PC-9 (cell line): ENCODE results near the gene RYR3. TPM values are rescaled to one million over a fixed set of nuclear protein-coding genes. Genes with fewer than 3 reads are reported as not detected.

Experiments used
- BruUV-seq: library from RNA; stranded (reverse); fragments of 400-500 nt; replicated peaks from 2 replicates; lab custom pipeline; 2021; lab: Mats Ljungman, UMichigan
- CTCF ChIA-PET: fragments of 300-600 bp; sonication (Branson Sonifier 250); formaldehyde crosslinking; loops from one replicate; lab custom pipeline; 2022; ENCODE audit warnings: antibody characterized with exemption; lab: Charles Lee
- POLR2A ChIA-PET: fragments of 300-600 bp; sonication (Branson Sonifier 250); formaldehyde crosslinking; loops from one replicate; lab custom pipeline; 2022; ENCODE audit warnings: antibody characterized with exemption; ENCODE audit not compliant: unreplicated experiment; lab: Charles Lee
- DNase-seq, 2 experiments: peaks; one replicate each; pipeline versions ENCODE4 v3.0.0 to v3.0.0-alpha.2; 2015 to 2022; ENCODE audit warnings: mixed read lengths in 1 of 2
- H2AFZ ChIP-seq: fragments of 200-600 bp; sonication (generic); 2 replicates; pipeline ENCODE4 v1.8.1; 2017; ENCODE audit warnings: antibody characterized with exemption
- H3F3A ChIP-seq: fragments of 200-600 bp; sonication (generic); 2 replicates; pipeline ENCODE4 v1.8.1; 2017; ENCODE audit warnings: antibody characterized with exemption, mild to moderate bottlenecking, low read depth; ENCODE audit not compliant: insufficient read depth
- H3K27ac ChIP-seq: fragments of 200-600 bp; sonication (generic); 2 replicates; pipeline ENCODE4 v1.6.1; 2016; ENCODE audit warnings: mixed run types
- H3K27me3 ChIP-seq: fragments of 200-600 bp; sonication (generic); 2 replicates; pipeline ENCODE4 v1.6.1; 2016; ENCODE audit warnings: low read depth, mixed run types; ENCODE audit not compliant: insufficient read depth
- H3K36me3 ChIP-seq: fragments of 200-600 bp; sonication (generic); 2 replicates; pipeline ENCODE4 v1.6.1; 2016; ENCODE audit warnings: low read depth, mixed run types
- H3K4me1 ChIP-seq: fragments of 200-600 bp; sonication (generic); replicated peaks from 2 replicates; pipeline ENCODE4 v1.6.1; 2016; ENCODE audit warnings: mixed run types; ENCODE audit not compliant: insufficient read depth
- H3K4me2 ChIP-seq: fragments of 200-600 bp; sonication (generic); 2 replicates; pipeline ENCODE4 v1.6.1; 2017; ENCODE audit warnings: mixed run types
- H3K4me3 ChIP-seq: fragments of 200-600 bp; sonication (generic); 2 replicates; pipeline ENCODE4 v1.6.1; 2016; ENCODE audit warnings: mixed run types
- H3K79me2 ChIP-seq: fragments of 200-600 bp; sonication (generic); 2 replicates; pipeline ENCODE4 v1.6.1; 2017; ENCODE audit warnings: low read depth, mixed run types
- H3K9me2 ChIP-seq: fragments of 200-600 bp; sonication (generic); 2 replicates; pipeline ENCODE4 v1.8.1; 2017; ENCODE audit warnings: mild to moderate bottlenecking; ENCODE audit not compliant: insufficient read depth
- H3K9me3 ChIP-seq: fragments of 200-600 bp; sonication (generic); 2 replicates; pipeline ENCODE4 v1.8.1; 2016; ENCODE audit warnings: low read depth; ENCODE audit not compliant: insufficient read depth
- H4K20me1 ChIP-seq: fragments of 200-600 bp; sonication (generic); 2 replicates; pipeline ENCODE4 v1.8.1; 2017; ENCODE audit not compliant: insufficient read depth
- CTCF ChIP-seq: fragments of 200-600 bp; sonication (generic); conservative IDR thresholded peaks from 2 replicates; pipeline ENCODE4 v1.6.1; 2017; ENCODE audit warnings: mixed run types, antibody characterized with exemption, mild to moderate bottlenecking, moderate library complexity
- EZH2 ChIP-seq: fragments of 200-600 bp; sonication (generic); IDR thresholded peaks from 2 replicates; pipeline ENCODE4 v1.8.0; 2017; ENCODE audit warnings: antibody characterized with exemption, low read depth
- intact Hi-C: fragments of 100-400 bp; cut with micrococcal nuclease; formaldehyde crosslinking; loops from one replicate; pipeline ENCODE4 v1.10.0; 2022; ENCODE audit not compliant: unreplicated experiment
- total RNA-seq: library from RNA; stranded (reverse); gene quantifications from 2 replicates; pipeline ENCODE4 v1.2.3, GENCODE V29; 2021

Gene RYR3
- total RNA-seq, 1 experiment from 2014 or later: 0.15 TPM

GRCh38 chr15:33644304-33644703, 333.5 kb downstream of the RYR3 start:
- no peaks in the 10 kb centered on the region for H3K9me3 ChIP-seq
- no TSS peak for BruUV-seq
- no peaks in the 10 kb centered on the region for H3K36me3 ChIP-seq
- no peak overlapping the region for H3K4me2 ChIP-seq
- CTCF ChIA-PET: no interaction called here
- intact Hi-C loops: no loop called here
- H4K20me1 ChIP-seq: no peaks in the 10 kb centered on the region
- H3K27me3 ChIP-seq: peaks cover 12% of the 10 kb centered on the region; the same call in 1 of the 2 replicates
- POLR2A ChIA-PET: no interaction called here
- no peaks in the 10 kb centered on the region for H3K4me1 ChIP-seq
- H2AFZ ChIP-seq: no peak overlapping the region
- H3K9me2 ChIP-seq: no peaks in the 10 kb centered on the region
- H3F3A ChIP-seq: no peaks in the 10 kb centered on the region
- no peaks in the 10 kb centered on the region for H3K79me2 ChIP-seq
- no peak for TF ChIP-seq EZH2
- TF ChIP-seq CTCF: no peak
- H3K4me3 ChIP-seq: no peak overlapping the region
- H3K27ac ChIP-seq: no peak overlapping the region
- no peak for DNase-seq

- no peaks in the 10 kb centered on the region for H3K79me2 ChIP-seq
- intact Hi-C loops: no loop called here
- TF ChIP-seq CTCF (no peak), EZH2 (no peak)
- no peak overlapping the region for H3K4me3 ChIP-seq
- no TSS peak for BruUV-seq
- peaks cover 10% of the 10 kb centered on the region; the same call in 1 of the 2 replicates for H3K27me3 ChIP-seq
- ChIA-PET POLR2A (no interaction called here), CTCF (no interaction called here)
- H3K9me2 ChIP-seq: no peaks in the 10 kb centered on the region
- H3K27ac ChIP-seq: no peak overlapping the region
- no peaks in the 10 kb centered on the region for H3K9me3 ChIP-seq
- H3K36me3 ChIP-seq: no peaks in the 10 kb centered on the region
- no peaks in the 10 kb centered on the region for H3K4me1 ChIP-seq
- H2AFZ ChIP-seq: no peak overlapping the region
- DNase-seq: no peak
- no peaks in the 10 kb centered on the region for H4K20me1 ChIP-seq
- H3K4me2 ChIP-seq: no peak overlapping the region
- no peaks in the 10 kb centered on the region for H3F3A ChIP-seq
Measured at GRCh38 chr15:33646744-33647143, 336.0 kb downstream of the RYR3 start.

- Histone ChIP-seq H3K9me2 (no peaks in the 10 kb centered on the region), H3K27ac (no peak overlapping the region), H4K20me1 (no peaks in the 10 kb centered on the region), H3K4me1 (no peaks in the 10 kb centered on the region), H3K4me3 (no peak overlapping the region), H3F3A (no peaks in the 10 kb centered on the region), H3K36me3 (no peaks in the 10 kb centered on the region), H3K27me3 (peaks cover 8% of the 10 kb centered on the region; the same call in 1 of the 2 replicates), H3K4me2 (no peak overlapping the region), H3K9me3 (no peaks in the 10 kb centered on the region), H2AFZ (no peak overlapping the region), H3K79me2 (no peaks in the 10 kb centered on the region)
- POLR2A ChIA-PET: no interaction called here
- DNase-seq: no peak
- CTCF ChIA-PET: no interaction called here
- intact Hi-C loops: no loop called here
- BruUV-seq: no TSS peak
- TF ChIP-seq EZH2 (no peak), CTCF (no peak)
Measured at GRCh38 chr15:33649217-33649933, 338.6 kb downstream of the RYR3 start.
